Fibroblast of mammary gland (primary cell): ENCODE measurements around the gene HPCAL1.
"Not testable (repeated sequence)": the region's sequence is repeated elsewhere in the genome, so short reads cannot be mapped to it uniquely, and the experiment has no call there.

ENCODE experiments used
- DNase-seq: peaks from one replicate; pipeline ENCODE4 v3.0.0-alpha.2; 2010; ENCODE audit warnings: low read depth
- H3K4me3 ChIP-seq: 2 replicates; pipeline ENCODE4 v1.5.1; 2011; ENCODE audit warnings: low read depth, mild to moderate bottlenecking, low read length, moderate library complexity; ENCODE audit not compliant: control insufficient read depth
- CTCF ChIP-seq: conservative IDR thresholded peaks from 2 replicates; pipeline ENCODE4 v1.5.1; 2011; ENCODE audit warnings: low read depth, low read length, inconsistent platforms; ENCODE audit not compliant: control insufficient read depth, insufficient read depth

HPCAL1 gene

DNA sequence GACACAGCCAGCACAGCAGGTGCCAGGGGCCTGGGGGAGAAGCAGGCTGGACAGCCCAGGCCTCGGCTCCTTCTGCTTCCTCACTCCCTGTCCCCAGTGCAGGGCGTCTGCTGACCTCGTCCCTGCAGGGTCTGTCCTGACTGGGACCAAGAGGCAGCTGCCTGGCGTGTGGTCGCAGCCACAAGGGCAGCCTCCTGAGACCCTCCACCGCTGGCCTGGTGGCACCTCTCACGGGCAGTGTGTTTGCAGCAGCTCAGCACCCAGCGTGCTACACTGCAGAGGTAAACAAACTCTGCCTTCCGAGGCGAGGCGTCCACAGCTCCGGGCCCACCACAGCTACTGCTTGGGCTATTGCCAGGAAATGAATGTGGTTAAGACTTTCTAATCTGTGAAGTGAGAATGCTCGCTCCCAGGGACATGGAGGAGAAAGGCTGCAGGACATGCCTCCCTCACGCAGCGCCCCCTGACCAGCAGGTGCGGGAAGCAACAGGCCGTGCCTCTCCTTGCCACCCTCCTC lies 46.1 kb upstream of the HPCAL1 start:
- no peak for DNase-seq

GRCh38 chr2:10257036-10257435 lies 45.7 kb upstream of the HPCAL1 start:
- H3K4me3 ChIP-seq, result no peak overlapping the region
- TF ChIP-seq CTCF, result no peak
- no peak for DNase-seq

More for the DNA sequence above, 46.1 kb upstream of the HPCAL1 start:
- TF ChIP-seq CTCF, result no peak
- H3K4me3 ChIP-seq, result no peak overlapping the region

DNA sequence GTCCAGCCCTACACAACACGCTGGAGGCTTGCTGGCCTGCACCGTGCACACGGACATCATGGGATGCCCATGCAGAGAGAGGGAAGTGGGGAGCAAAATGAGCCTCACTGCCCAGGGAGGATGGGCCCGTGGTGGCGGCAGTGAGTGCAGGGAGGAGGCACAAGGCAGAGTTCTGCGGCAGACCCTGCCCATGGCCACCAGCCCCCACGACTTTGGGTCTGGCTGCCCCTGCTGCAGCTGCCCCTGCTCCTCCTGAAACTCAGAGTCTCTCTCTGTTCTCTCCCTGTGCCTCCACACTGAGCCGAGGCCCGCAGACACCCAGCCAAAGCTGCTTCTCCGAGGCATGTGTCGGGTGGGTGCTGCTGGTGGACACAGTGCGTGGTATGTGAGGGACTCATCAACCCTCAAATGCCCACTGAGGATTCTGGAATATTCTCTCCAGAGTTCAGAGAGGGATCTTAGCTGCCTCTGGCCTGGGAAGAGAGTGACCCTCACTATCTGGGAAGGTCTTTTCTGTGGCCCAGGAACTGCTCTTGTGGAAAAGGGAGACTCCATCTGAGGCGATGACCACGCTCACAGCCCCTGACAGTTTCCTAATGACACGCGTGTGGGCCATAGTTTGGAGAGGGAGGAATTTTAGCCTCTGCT lies 45.1 kb upstream of the HPCAL1 start:
- DNase-seq, result no peak
- TF ChIP-seq CTCF, result no peak
- no peak overlapping the region for H3K4me3 ChIP-seq

DNA sequence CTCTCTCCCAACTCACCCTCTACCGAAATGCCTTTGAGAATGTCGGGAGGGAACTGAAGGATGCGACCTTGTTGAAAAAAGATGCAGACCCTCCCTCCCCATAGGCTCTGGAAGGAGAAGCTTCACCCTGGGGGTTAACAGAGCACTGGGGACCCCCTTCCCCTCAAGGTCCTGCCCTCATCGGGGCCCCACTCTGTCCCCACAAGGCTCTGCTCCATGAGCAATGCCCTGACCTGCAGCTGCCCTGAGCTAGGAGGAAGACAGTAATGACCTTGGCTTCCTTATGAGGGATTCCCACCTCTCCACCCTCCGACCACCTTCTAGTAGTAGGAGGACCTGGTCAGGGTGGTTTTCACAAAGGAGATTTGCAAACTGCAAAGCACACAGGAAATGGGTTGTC lies 44.4 kb upstream of the HPCAL1 start:
- TF ChIP-seq CTCF, result no peak
- no peak for DNase-seq
- H3K4me3 ChIP-seq, result no peak overlapping the region

GRCh38 chr2:10258726-10259125 lies 44.0 kb upstream of the HPCAL1 start:
- H3K4me3 ChIP-seq, result no peak overlapping the region
- no peak for DNase-seq
- no peak for TF ChIP-seq CTCF

- no peak for TF ChIP-seq CTCF
- H3K4me3 ChIP-seq, result no peak overlapping the region
- DNase-seq, result peak; percentile 47
Measured at GRCh38 chr2:10260130-10260529, 42.6 kb upstream of the HPCAL1 start.

GRCh38 chr2:10263526-10263925 lies 39.2 kb upstream of the HPCAL1 start:
- H3K4me3 ChIP-seq, DNase-seq: not testable (repeated sequence)
